Keratinocyte (primary cell): ENCODE data around the gene TPGS2. TPM values are rescaled to one million over a fixed set of nuclear protein-coding genes. Genes with fewer than 3 reads are reported as not detected.
"Not testable (repeated sequence)": the region's sequence is repeated elsewhere in the genome, so short reads cannot be mapped to it uniquely, and the experiment has no call there.

Experiments
- DNase-seq: peaks from one replicate; pipeline ENCODE4 v3.0.0-alpha.2; 2011; ENCODE audit warnings: low read depth, missing footprints, low spot score
- FAIRE-seq: peaks from 2 replicates; lab custom pipeline; 2011; peaks lifted over from hg19 to GRCh38; lab: Jason Lieb, UNC
- H2AFZ ChIP-seq: 2 replicates; pipeline ENCODE4 v1.6.0; 2012; ENCODE audit warnings: low read length, control low read depth, inconsistent platforms; ENCODE audit not compliant: control insufficient read depth
- H3K27ac ChIP-seq: 2 replicates; pipeline ENCODE4 v1.5.1; 2011; ENCODE audit warnings: low read length; ENCODE audit not compliant: control insufficient read depth, insufficient read depth
- H3K27me3 ChIP-seq: 3 replicates; pipeline ENCODE4 v1.6.0; 2011; ENCODE audit warnings: low read length; ENCODE audit not compliant: control insufficient read depth, insufficient read depth; ENCODE audit errors: extremely low read depth
- H3K36me3 ChIP-seq, 2 experiments: 2 replicates in 1 of 2; 3 replicates in 1 of 2; pipeline ENCODE4 v1.5.1; 2011; ENCODE audit warnings: low read length in 2 of 2, mild to moderate bottlenecking in 1 of 2; ENCODE audit not compliant: control insufficient read depth in 2 of 2, insufficient read depth in 2 of 2; ENCODE audit errors: extremely low read depth in 1 of 2
- H3K4me1 ChIP-seq: 3 replicates; pipeline ENCODE4 v1.5.1; 2011; ENCODE audit warnings: low read length; ENCODE audit not compliant: control insufficient read depth, insufficient read depth; ENCODE audit errors: extremely low read depth
- H3K4me2 ChIP-seq: 3 replicates; pipeline ENCODE4 v1.6.0; 2011; ENCODE audit warnings: low read depth, low read length; ENCODE audit not compliant: control insufficient read depth, insufficient read depth; ENCODE audit errors: extremely low read depth
- H3K4me3 ChIP-seq, 3 experiments: fragments of 200-600 bp in 1 of 3; sonication (generic) in 1 of 3; 2 replicates in 2 of 3; 3 replicates in 1 of 3; pipeline ENCODE4 v1.5.1; 2011 to 2016; ENCODE audit warnings: low read length in 3 of 3, mild to moderate bottlenecking in 3 of 3, control low read depth in 2 of 3, inconsistent platforms in 1 of 3, low read depth in 1 of 3, mixed read lengths in 1 of 3, mixed run types in 1 of 3, moderate library complexity in 1 of 3; ENCODE audit not compliant: control insufficient read depth in 2 of 3, insufficient read depth in 2 of 3; ENCODE audit errors: extremely low read depth in 1 of 3
- H3K79me2 ChIP-seq: 2 replicates; pipeline ENCODE4 v1.6.0; 2012; ENCODE audit warnings: low read length; ENCODE audit not compliant: control insufficient read depth, insufficient read depth
- H3K9ac ChIP-seq: 3 replicates; pipeline ENCODE4 v1.6.0; 2011; ENCODE audit warnings: low read length; ENCODE audit not compliant: control insufficient read depth, insufficient read depth; ENCODE audit errors: extremely low read depth
- H3K9me1 ChIP-seq: 3 replicates; pipeline ENCODE4 v1.6.0; 2011; ENCODE audit warnings: low read length; ENCODE audit not compliant: control insufficient read depth, insufficient read depth; ENCODE audit errors: extremely low read depth
- H3K9me3 ChIP-seq: 2 replicates; pipeline ENCODE4 v1.5.1; 2012; ENCODE audit warnings: low read depth, low read length; ENCODE audit not compliant: control insufficient read depth
- H4K20me1 ChIP-seq: 3 replicates; pipeline ENCODE4 v1.6.0; 2011; ENCODE audit warnings: low read length; ENCODE audit not compliant: control insufficient read depth, insufficient read depth; ENCODE audit errors: extremely low read depth
- EZH2 ChIP-seq: IDR thresholded peaks from one replicate; pipeline ENCODE4 v1.6.1; 2012; ENCODE audit warnings: inconsistent platforms, mild to moderate bottlenecking, low read length, moderate library complexity
- dilution Hi-C: fragments of 300-500 bp; cut with MboI; formaldehyde crosslinking; loops from one replicate; pipeline ENCODE4 v1.7.0; 2020; ENCODE audit warnings: low sequenced_read_pairs; ENCODE audit not compliant: extremely low pct_ligation_motif_present
- polyA plus RNA-seq, 5 experiments: library from polyadenylated mRNA; depleted of rRNA in 3 of 5; stranded (reverse) in 3 of 5; stranded (forward) in 1 of 5; unstranded in 1 of 5; fragments of >200 nt; gene quantifications; 1 replicate in 1 of 5; 2 replicates in 3 of 5; 3 replicates in 1 of 5; pipeline versions ENCODE4 v1.2.1 to v1.2.3, GENCODE V29; 2011 to 2012; ENCODE audit warnings: missing spikeins in 2 of 5, low read depth in 1 of 5, low replicate concordance in 1 of 5
- TF ChIP-seq, protein P1 (sequence below), 3 experiments: IDR thresholded peaks in 1 of 3; conservative IDR thresholded peaks in 1 of 3; optimal IDR thresholded peaks in 1 of 3; 2 replicates in 2 of 3; 3 replicates in 1 of 3; pipeline versions ENCODE3 to v1.5.1; 2011; ENCODE audit warnings: low read length in 3 of 3, mild to moderate bottlenecking in 3 of 3, moderate library complexity in 2 of 3, control low read depth in 1 of 3, inconsistent platforms in 1 of 3; ENCODE audit not compliant: insufficient read depth in 2 of 3; ENCODE audit errors: extremely low read depth in 1 of 3

The TPGS2 gene
- polyA plus RNA-seq, 1 donor (not counting 4 experiments of a cell fraction or from before 2014, with no cell fraction given), result 254 TPM

DNA sequence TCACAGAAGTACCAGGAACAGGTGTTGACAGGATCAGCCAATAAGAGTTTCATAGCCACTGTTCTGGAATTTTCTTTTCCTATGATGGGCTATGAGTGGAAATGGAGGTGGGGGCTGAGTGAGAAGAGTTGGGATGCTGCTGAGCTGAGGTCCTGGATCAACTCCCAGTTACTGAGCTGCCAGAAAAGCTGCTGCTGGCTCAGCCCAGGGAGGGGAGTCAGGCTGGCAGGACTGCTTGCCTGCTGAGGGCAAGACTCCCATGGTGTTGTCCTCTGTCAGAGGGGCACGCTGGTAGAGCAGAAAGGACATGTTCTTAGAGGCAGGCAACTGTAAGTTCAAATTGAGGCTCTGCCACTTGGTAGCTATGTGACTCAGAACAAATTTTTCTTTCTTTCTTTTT lies 11.8 kb downstream of the TPGS2 start:
- dilution Hi-C loops, result no loop called here
- H3K27ac ChIP-seq, result no peak overlapping the region
- no peaks in the 10 kb centered on the region for H3K9me3 ChIP-seq
- FAIRE-seq (no peak), DNase-seq (no peak)
- no peak overlapping the region for H3K4me2 ChIP-seq
- H3K36me3 ChIP-seq, result peaks cover 5 to 11% of the 10 kb centered on the region in 2 experiments
- no peaks in the 10 kb centered on the region for H4K20me1 ChIP-seq
- H3K27me3 ChIP-seq, result no peaks in the 10 kb centered on the region
- peaks cover 3% of the 10 kb centered on the region for H3K9me1 ChIP-seq
- no peak overlapping the region for H2AFZ ChIP-seq
- H3K4me3 ChIP-seq, result no peak overlapping the region
- no peak overlapping the region for H3K9ac ChIP-seq
- H3K4me1 ChIP-seq, result peaks cover 13% of the 10 kb centered on the region
- TF ChIP-seq, protein P1, sequence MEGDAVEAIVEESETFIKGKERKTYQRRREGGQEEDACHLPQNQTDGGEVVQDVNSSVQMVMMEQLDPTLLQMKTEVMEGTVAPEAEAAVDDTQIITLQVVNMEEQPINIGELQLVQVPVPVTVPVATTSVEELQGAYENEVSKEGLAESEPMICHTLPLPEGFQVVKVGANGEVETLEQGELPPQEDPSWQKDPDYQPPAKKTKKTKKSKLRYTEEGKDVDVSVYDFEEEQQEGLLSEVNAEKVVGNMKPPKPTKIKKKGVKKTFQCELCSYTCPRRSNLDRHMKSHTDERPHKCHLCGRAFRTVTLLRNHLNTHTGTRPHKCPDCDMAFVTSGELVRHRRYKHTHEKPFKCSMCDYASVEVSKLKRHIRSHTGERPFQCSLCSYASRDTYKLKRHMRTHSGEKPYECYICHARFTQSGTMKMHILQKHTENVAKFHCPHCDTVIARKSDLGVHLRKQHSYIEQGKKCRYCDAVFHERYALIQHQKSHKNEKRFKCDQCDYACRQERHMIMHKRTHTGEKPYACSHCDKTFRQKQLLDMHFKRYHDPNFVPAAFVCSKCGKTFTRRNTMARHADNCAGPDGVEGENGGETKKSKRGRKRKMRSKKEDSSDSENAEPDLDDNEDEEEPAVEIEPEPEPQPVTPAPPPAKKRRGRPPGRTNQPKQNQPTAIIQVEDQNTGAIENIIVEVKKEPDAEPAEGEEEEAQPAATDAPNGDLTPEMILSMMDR (optimal IDR thresholded peaks at IDR 0.05 in 1 of 3, IDR thresholded peaks at IDR 0.05 in 1 of 3, conservative IDR thresholded peaks at IDR 0.05 in 1 of 3; ENCODE audit: extremely low read depth in 1 of 3, insufficient read depth in 2 of 3, low read length in 3 of 3), result no peak
- TF ChIP-seq EZH2, result no peak
- no peaks in the 10 kb centered on the region for H3K79me2 ChIP-seq

DNA sequence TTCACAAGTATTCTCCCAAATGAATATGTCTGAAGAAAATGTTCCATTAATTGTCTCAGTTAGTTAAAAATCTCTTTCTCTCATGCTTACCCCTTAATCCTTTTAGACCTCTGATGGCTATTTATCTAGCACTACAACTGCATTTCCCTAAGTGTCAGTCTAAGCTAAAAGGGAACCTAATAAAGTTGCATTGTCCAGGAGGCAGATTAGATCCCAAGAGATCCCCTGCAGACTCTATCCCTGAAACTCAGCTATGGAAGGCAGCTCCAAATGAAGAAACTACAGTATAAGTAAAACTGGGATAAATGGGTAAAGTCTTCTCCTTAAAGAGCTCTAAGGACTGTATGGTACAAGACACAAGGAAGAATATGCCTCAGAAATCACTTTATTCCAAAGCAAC lies 12.7 kb downstream of the TPGS2 start:
- H2AFZ ChIP-seq, H3K4me2 ChIP-seq, H3K4me3 ChIP-seq, H3K27ac ChIP-seq, H3K27me3 ChIP-seq, H4K20me1 ChIP-seq, dilution Hi-C loops, H3K79me2 ChIP-seq, H3K9me3 ChIP-seq, H3K9ac ChIP-seq, FAIRE-seq, H3K36me3 ChIP-seq, DNase-seq, H3K9me1 ChIP-seq: not testable (repeated sequence)
- H3K4me1 ChIP-seq, result peaks cover 13% of the 10 kb centered on the region

DNA sequence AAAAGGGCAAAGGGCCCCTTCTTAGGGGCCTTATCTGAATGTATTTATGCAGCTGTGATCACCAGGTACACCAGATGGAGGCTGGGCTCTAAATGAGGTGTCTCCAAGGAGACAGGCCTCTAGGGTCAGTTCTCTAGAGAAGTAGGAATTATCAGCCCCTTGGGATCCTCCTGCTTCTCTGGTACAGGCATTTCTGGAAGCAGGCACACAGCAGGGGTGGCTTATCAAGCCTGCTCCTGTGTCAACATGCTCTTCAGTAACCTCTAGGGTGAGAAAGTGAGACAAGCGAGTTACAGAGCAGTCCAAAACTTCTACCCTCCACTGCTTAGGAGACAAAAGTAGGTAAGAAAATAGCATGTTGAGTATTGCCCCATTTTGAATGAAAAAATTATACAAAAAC lies 13.8 kb downstream of the TPGS2 start:
- Histone ChIP-seq H3K4me3 (no peak overlapping the region), H3K9me3 (no peaks in the 10 kb centered on the region), H3K27ac (peak overlapping the region; percentile 13), H3K9ac (no peak overlapping the region), H4K20me1 (no peaks in the 10 kb centered on the region), H3K9me1 (peaks cover 3% of the 10 kb centered on the region), H2AFZ (no peak overlapping the region), H3K4me1 (peaks cover 13% of the 10 kb centered on the region), H3K27me3 (no peaks in the 10 kb centered on the region), H3K36me3 (peaks cover 9 to 11% of the 10 kb centered on the region in 2 experiments), H3K79me2 (no peaks in the 10 kb centered on the region), H3K4me2 (peak overlapping the region; percentile 31)
- TF ChIP-seq EZH2, result no peak
- TF ChIP-seq, protein P1 (optimal IDR thresholded peaks at IDR 0.05 in 1 of 3, IDR thresholded peaks at IDR 0.05 in 1 of 3, conservative IDR thresholded peaks at IDR 0.05 in 1 of 3; ENCODE audit: extremely low read depth in 1 of 3, insufficient read depth in 2 of 3, low read length in 3 of 3), result no peak
- FAIRE-seq (no peak), DNase-seq (no peak)
- dilution Hi-C loops, result no loop called here
